K562 (cell line): Measurements from ENCODE around the gene CAMSAP2. TPM values are rescaled to one million over a fixed set of nuclear protein-coding genes. Genes with fewer than 3 reads are reported as not detected.

Source experiments
- ATAC-seq: fragments of 200-7000 bp; cut with Tn5 transposase; 3 replicates; pipeline ENCODE4 v1.9.1; 2020; ENCODE audit warnings: moderate library complexity
- BruUV-seq: library from RNA; stranded (reverse); fragments of 400-500 nt; replicated peaks from 2 replicates; lab custom pipeline; 2021; lab: Mats Ljungman, UMichigan
- CTCF ChIA-PET: fragments of 300-600 bp; formaldehyde crosslinking; extraction: SDS; loops from one replicate; lab custom pipeline; 2021; ENCODE audit warnings: low intra/inter-chr PET ratio; lab: Yijun Ruan, JAX
- POLR2A ChIA-PET: fragments of 300-600, 350-650 bp; sonication (Branson Sonifier 250); formaldehyde crosslinking; extraction: SDS; loops from one replicate; lab custom pipeline; 2021; ENCODE audit warnings: antibody characterized with exemption, inconsistent platforms; lab: Yijun Ruan, JAX
- DNase-seq, 4 experiments: peaks; one replicate each; pipeline versions ENCODE4 v3.0.0 to v3.0.0-alpha.2; 2011 to 2018; ENCODE audit warnings: low spot score in 3 of 4, mixed read lengths in 3 of 4; ENCODE audit errors: extremely low read depth in 1 of 4
- FAIRE-seq: peaks from 2 replicates; lab custom pipeline; 2011; peaks lifted over from hg19 to GRCh38; lab: Jason Lieb, UNC
- H2AFZ ChIP-seq: 2 replicates; pipeline ENCODE4 v1.6.0; 2011; ENCODE audit warnings: low read depth, low read length, control low read depth, inconsistent platforms
- H3K27ac ChIP-seq: fragments of 200-600 bp; 3 replicates; pipeline ENCODE4 v1.8.0; 2011; ENCODE audit warnings: low read depth, mild to moderate bottlenecking, control low read depth, inconsistent platforms, low read length, moderate library complexity, mixed read lengths; ENCODE audit errors: extremely low read depth
- H3K27me3 ChIP-seq, 2 experiments: fragments of 300-600 bp in 1 of 2; 2 replicates in 1 of 2; 3 replicates in 1 of 2; pipeline versions ENCODE4 v1.6.0 to v1.8.0; 2011; ENCODE audit warnings: inconsistent platforms in 2 of 2, low read length in 2 of 2, mild to moderate bottlenecking in 1 of 2, mixed read lengths in 1 of 2, moderate library complexity in 1 of 2; ENCODE audit not compliant: control insufficient read depth in 2 of 2, insufficient read depth in 2 of 2
- H3K36me3 ChIP-seq: fragments of 300-600 bp; 3 replicates; pipeline ENCODE4 v1.8.0; 2011; ENCODE audit warnings: mild to moderate bottlenecking, low read length, inconsistent platforms; ENCODE audit not compliant: control insufficient read depth, insufficient read depth
- H3K4me1 ChIP-seq, 2 experiments: fragments of 200-600 bp in 1 of 2; replicated peaks in 1 of 2; 2 replicates in 1 of 2; 3 replicates in 1 of 2; pipeline versions ENCODE4 v1.5.1 to v1.8.0; 2011; ENCODE audit warnings: inconsistent platforms in 2 of 2, low read length in 2 of 2, mild to moderate bottlenecking in 1 of 2, mixed read lengths in 1 of 2, moderate library complexity in 1 of 2; ENCODE audit not compliant: control insufficient read depth in 2 of 2, insufficient read depth in 2 of 2
- H3K4me2 ChIP-seq: 2 replicates; pipeline ENCODE4 v1.6.1; 2011; ENCODE audit warnings: low read length, control low read depth, inconsistent platforms, mixed read lengths; ENCODE audit not compliant: insufficient read depth
- H3K4me3 ChIP-seq: fragments of 200-600 bp; sonication (generic), shearing (Covaris generic); 2 replicates; pipeline ENCODE4 v1.5.1; 2016; ENCODE audit warnings: control low read depth, inconsistent platforms
- H3K79me2 ChIP-seq: fragments of 200-600 bp; 3 replicates; pipeline ENCODE4 v1.8.0; 2011; ENCODE audit warnings: low read length, inconsistent platforms; ENCODE audit not compliant: control insufficient read depth, insufficient read depth
- H3K9ac ChIP-seq, 2 experiments: 2 replicates each; pipeline versions ENCODE4 v1.6.0 to v1.6.1; 2011; ENCODE audit warnings: low read depth in 2 of 2, low read length in 2 of 2, control low read depth in 1 of 2, inconsistent platforms in 1 of 2, mild to moderate bottlenecking in 1 of 2, mixed read lengths in 1 of 2; ENCODE audit not compliant: insufficient read depth in 1 of 2
- H3K9me1 ChIP-seq: one replicate; pipeline ENCODE4 v1.6.0; 2011; ENCODE audit warnings: inconsistent platforms, mild to moderate bottlenecking, low read length, moderate library complexity; ENCODE audit not compliant: control insufficient read depth, insufficient read depth
- H3K9me3 ChIP-seq: replicated peaks from 2 replicates; pipeline ENCODE4 v1.5.1; 2011; ENCODE audit warnings: low read depth, low read length, inconsistent platforms; ENCODE audit not compliant: control insufficient read depth, insufficient read depth
- H4K20me1 ChIP-seq: replicated peaks from 2 replicates; pipeline ENCODE4 v1.6.1; 2011; ENCODE audit warnings: low read length, inconsistent platforms, mixed read lengths; ENCODE audit not compliant: control insufficient read depth, insufficient read depth
- ARNT ChIP-seq, 2 experiments: fragments of 450-650 bp; IDR thresholded peaks; 2 replicates each; pipeline ENCODE4 v1.6.1; 2016; ENCODE audit warnings: mild to moderate bottlenecking in 1 of 2
- CBX3 ChIP-seq, 2 experiments: IDR thresholded peaks; 1 replicate in 1 of 2; 2 replicates in 1 of 2; pipeline ENCODE4 v1.6.1; 2012; ENCODE audit warnings: inconsistent platforms in 2 of 2, low read length in 2 of 2, borderline replicate concordance in 1 of 2, control low read depth in 1 of 2
- CTCF ChIP-seq, 3 experiments: IDR thresholded peaks in 2 of 3; conservative IDR thresholded peaks in 1 of 3; 2 replicates each; pipeline ENCODE4 v1.5.1; 2011 to 2012; ENCODE audit warnings: low read length in 3 of 3, mild to moderate bottlenecking in 3 of 3, control low read depth in 2 of 3, improper control_type of control experiment in 1 of 3, inconsistent platforms in 1 of 3, low read depth in 1 of 3, mixed read lengths in 1 of 3, moderate library complexity in 1 of 3; ENCODE audit not compliant: insufficient read depth in 2 of 3
- DACH1 ChIP-seq: fragments of 450-650 bp; IDR thresholded peaks from 2 replicates; pipeline ENCODE4 v1.6.1; 2018; ENCODE audit not compliant: partially characterized antibody
- E2F4 ChIP-seq: sonication (generic); formaldehyde crosslinking; IDR thresholded peaks from 2 replicates; pipeline ENCODE4 v1.8.0; 2022; ENCODE audit warnings: mild to moderate bottlenecking, low read depth, missing genetic modification reagents
- POLR2A ChIP-seq: fragments of 450-650 bp; conservative IDR thresholded peaks from 2 replicates; pipeline ENCODE4 v1.6.1; 2016
- POLR3A ChIP-seq: IDR thresholded peaks from 2 replicates; pipeline ENCODE4 v1.6.1; 2011; ENCODE audit warnings: borderline replicate concordance, mild to moderate bottlenecking, moderate library complexity; ENCODE audit not compliant: insufficient read length, insufficient read depth; ENCODE audit errors: extremely low read depth
- ZSCAN29 ChIP-seq: fragments of 450-650 bp; IDR thresholded peaks from 2 replicates; pipeline ENCODE4 v1.6.1; 2017
- WGBS: fragments of 100-300 bp; shearing (Covaris generic); methylation state at CpG from one replicate; pipeline ENCODE4 v1.1.6; 2016; ENCODE audit warnings: low coverage, mixed read lengths; ENCODE audit not compliant: insufficient coverage; ENCODE audit errors: missing lambda C conversion rate; 5-methylcytosine and 5-hydroxymethylcytosine counted together
- in situ Hi-C: fragments of 300-500 bp; cut with MboI; formaldehyde crosslinking; loops from 4 replicates; pipeline ENCODE4 v1.15.0; 2018; ENCODE audit warnings: inconsistent platforms, mixed read lengths
- intact Hi-C: fragments of 100-400 bp; cut with micrococcal nuclease; formaldehyde crosslinking; loops from 2 replicates; pipeline ENCODE4 v1.14.2; 2022
- polyA plus RNA-seq, 8 experiments: library from polyadenylated mRNA; depleted of rRNA in 4 of 8; stranded (reverse) in 5 of 8; unstranded in 3 of 8; fragments of >200 nt; fragmentation: Nextera tagmentation in 2 of 8; fragmentation: Illumina TruSeq in 1 of 8; extraction: Ambion mirVana in 2 of 8; extraction: Trizol in 1 of 8; gene quantifications; 2 replicates each; pipeline versions ENCODE4 v1.2.1 to v1.2.3, GENCODE V29; 2011 to 2014; ENCODE audit warnings: inconsistent platforms in 1 of 8, missing spikeins in 1 of 8
- total RNA-seq, 7 experiments: library from RNA; depleted of rRNA in 6 of 7; stranded (reverse); fragments of >200 nt in 6 of 7; fragmentation: Illumina TruSeq in 2 of 7; extraction: Trizol in 2 of 7; gene quantifications; 2 replicates each; pipeline versions ENCODE4 v1.2.1 to v1.2.3, GENCODE V29; 2011 to 2021; ENCODE audit warnings: low replicate concordance in 1 of 7

CAMSAP2 gene
- total and polyA plus RNA-seq, 9 of the 15 experiments (the other 6 are each of a cell fraction or from before 2014, with no cell fraction given): 1.4 to 7.5 (median 2.7) TPM

GRCh38 chr1:200900877-200901276 lies 162.2 kb downstream of the CAMSAP2 start:
- no peaks in the 10 kb centered on the region for H3K36me3 ChIP-seq
- no peak for TF ChIP-seq E2F4
- no peak for TF ChIP-seq CBX3 (IDR thresholded peaks at IDR 0.05; ENCODE audit: borderline replicate concordance in 1 of 2, low read length in 2 of 2)
- TF ChIP-seq POLR3A: no peak
- no peak for TF ChIP-seq POLR2A
- no peak for TF ChIP-seq DACH1
- TF ChIP-seq ARNT (IDR thresholded peaks at IDR 0.05): no peak
- no peak for TF ChIP-seq ZSCAN29
- TF ChIP-seq CTCF (IDR thresholded peaks at IDR 0.05 in 2 of 3, conservative IDR thresholded peaks at IDR 0.05 in 1 of 3; ENCODE audit: insufficient read depth in 2 of 3, low read depth in 1 of 3, low read length in 3 of 3): 0 out of 6 replicates have a peak, but pooled peaks of 1 of the 3 experiments have one; percentile 17
- CTCF ChIA-PET: no interaction called here
- no peak overlapping the region for H3K4me3 ChIP-seq
- POLR2A ChIA-PET: interaction anchor here (0.6 to 1.5 kb wide), 4 partner anchors 16 to 420 kb away, joined by 3 to 7 read pairs (median 3); no protein-coding TSS in a partner anchor
- no peak for FAIRE-seq
- H3K79me2 ChIP-seq: no peaks in the 10 kb centered on the region
- in situ Hi-C loops: no loop called here
- H3K4me1 ChIP-seq: peaks cover 0 to 16% of the 10 kb centered on the region in 2 experiments; a peak in 1 of 5 replicates
- no peak overlapping the region for H3K27ac ChIP-seq
- peaks cover 47 to 83% of the 10 kb centered on the region in 2 experiments for H3K27me3 ChIP-seq
- intact Hi-C loops: no loop called here
- peak in 1 of 4 experiments; percentile 14 for DNase-seq
- H3K9ac ChIP-seq: peak overlapping the region in 1 of 2 experiments; percentile 29; a peak in 1 of 4 replicates
- ATAC-seq: peak; percentile 42; the same call in 2 of the 3 replicates
- no TSS peak for BruUV-seq
- H4K20me1 ChIP-seq: peaks cover 17% of the 10 kb centered on the region
- WGBS: under 1% methylated on average over 17 of the region's 17 CpGs
- no peaks in the 10 kb centered on the region for H3K9me1 ChIP-seq
- H3K4me2 ChIP-seq: no peak overlapping the region
- H2AFZ ChIP-seq: no peak overlapping the region
- H3K9me3 ChIP-seq: no peaks in the 10 kb centered on the region
